ENCODE results near the gene IFNGR1.
"Not testable (repeated sequence)": the region's sequence is repeated elsewhere in the genome, so short reads cannot be mapped to it uniquely, and the experiment has no call there.

Gene IFNGR1

DNA sequence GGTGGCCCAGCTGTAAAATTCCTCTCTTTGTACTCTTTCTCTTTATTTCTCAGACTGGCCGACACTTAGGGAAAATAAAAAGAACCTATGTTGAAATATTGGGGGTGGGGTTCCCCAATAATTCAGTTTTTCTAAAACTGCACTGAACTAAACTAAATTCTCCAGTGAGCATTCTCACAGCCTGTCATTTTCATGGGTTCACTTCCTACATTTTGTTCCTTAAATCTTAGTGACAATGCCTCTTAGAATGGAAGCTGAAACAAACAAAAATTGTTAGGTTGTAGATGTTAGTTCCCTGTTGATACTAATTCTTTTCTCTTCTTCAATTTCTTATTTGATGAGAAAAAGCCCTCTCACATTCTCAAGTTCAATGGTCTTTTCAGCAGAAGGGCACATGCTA lies 35.8 kb upstream of the IFNGR1 start:
- H3K27ac ChIP-seq: no peak overlapping the region
- no peaks in the 10 kb centered on the region for H3K9me3 ChIP-seq (ENCODE audit: severe bottlenecking)
- no peaks in the 10 kb centered on the region for H3K27me3 ChIP-seq (ENCODE audit: insufficient read depth, low read depth, severe bottlenecking)
- no peak for DNase-seq
- TF ChIP-seq, protein P1, sequence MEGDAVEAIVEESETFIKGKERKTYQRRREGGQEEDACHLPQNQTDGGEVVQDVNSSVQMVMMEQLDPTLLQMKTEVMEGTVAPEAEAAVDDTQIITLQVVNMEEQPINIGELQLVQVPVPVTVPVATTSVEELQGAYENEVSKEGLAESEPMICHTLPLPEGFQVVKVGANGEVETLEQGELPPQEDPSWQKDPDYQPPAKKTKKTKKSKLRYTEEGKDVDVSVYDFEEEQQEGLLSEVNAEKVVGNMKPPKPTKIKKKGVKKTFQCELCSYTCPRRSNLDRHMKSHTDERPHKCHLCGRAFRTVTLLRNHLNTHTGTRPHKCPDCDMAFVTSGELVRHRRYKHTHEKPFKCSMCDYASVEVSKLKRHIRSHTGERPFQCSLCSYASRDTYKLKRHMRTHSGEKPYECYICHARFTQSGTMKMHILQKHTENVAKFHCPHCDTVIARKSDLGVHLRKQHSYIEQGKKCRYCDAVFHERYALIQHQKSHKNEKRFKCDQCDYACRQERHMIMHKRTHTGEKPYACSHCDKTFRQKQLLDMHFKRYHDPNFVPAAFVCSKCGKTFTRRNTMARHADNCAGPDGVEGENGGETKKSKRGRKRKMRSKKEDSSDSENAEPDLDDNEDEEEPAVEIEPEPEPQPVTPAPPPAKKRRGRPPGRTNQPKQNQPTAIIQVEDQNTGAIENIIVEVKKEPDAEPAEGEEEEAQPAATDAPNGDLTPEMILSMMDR (IDR thresholded peaks at IDR 0.05; ENCODE audit: low read depth, low read length): no peak
- no peak overlapping the region for H3K4me3 ChIP-seq (ENCODE audit: low read depth, low read length)
- no peaks in the 10 kb centered on the region for H3K36me3 ChIP-seq

DNA sequence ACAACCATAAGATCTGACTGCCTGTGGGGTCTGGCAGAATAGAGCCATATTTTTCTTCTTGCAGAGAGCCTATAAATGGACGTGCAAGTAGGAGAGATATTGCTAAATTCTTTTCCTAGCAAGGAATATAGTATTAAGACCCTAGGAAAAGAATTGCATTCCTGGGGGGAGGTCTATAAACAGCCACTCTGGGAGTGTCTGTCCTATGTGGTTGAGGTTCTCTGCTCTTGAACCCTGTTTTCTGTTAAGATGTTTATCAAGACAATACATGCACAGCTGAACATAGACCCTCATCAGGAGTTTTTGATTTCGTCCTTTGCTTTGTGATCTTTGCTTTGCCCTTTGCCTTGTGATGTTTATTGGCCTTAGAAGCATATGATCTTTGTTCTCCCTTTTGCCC lies 35.2 kb upstream of the IFNGR1 start:
- DNase-seq; H3K9me3 ChIP-seq (ENCODE audit: severe bottlenecking); H3K4me3 ChIP-seq (ENCODE audit: low read depth, low read length); H3K36me3 ChIP-seq; H3K27ac ChIP-seq; H3K27me3 ChIP-seq (ENCODE audit: insufficient read depth, low read depth, severe bottlenecking): not testable (repeated sequence)

DNA sequence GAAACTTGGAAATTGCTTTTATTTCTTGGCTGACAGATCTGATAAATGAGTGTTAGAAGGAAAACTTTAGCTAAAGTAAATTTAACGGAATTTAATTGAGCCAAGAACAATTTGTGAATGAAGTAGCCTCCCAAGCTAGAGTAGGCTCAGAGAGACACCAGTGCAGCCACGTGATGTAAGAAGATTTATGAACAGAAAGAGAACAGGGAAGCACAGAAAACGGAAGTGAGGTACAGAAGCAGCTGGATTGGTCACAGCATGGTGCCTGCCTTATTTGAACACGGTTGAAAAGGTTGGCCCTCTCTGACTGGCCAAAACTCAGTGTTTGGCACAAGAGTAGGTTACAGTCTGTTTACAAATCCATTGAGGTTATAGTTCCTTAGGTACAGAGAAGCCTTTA lies 29.5 kb upstream of the IFNGR1 start:
- no peak overlapping the region for H3K4me3 ChIP-seq (ENCODE audit: low read depth, low read length)
- H3K9me3 ChIP-seq (ENCODE audit: severe bottlenecking): no peaks in the 10 kb centered on the region
- TF ChIP-seq, protein P1 (IDR thresholded peaks at IDR 0.05; ENCODE audit: low read depth, low read length): no peak
- H3K36me3 ChIP-seq: no peaks in the 10 kb centered on the region
- no peak overlapping the region for H3K27ac ChIP-seq
- DNase-seq: no peak
- H3K27me3 ChIP-seq (ENCODE audit: insufficient read depth, low read depth, severe bottlenecking): no peaks in the 10 kb centered on the region

DNA sequence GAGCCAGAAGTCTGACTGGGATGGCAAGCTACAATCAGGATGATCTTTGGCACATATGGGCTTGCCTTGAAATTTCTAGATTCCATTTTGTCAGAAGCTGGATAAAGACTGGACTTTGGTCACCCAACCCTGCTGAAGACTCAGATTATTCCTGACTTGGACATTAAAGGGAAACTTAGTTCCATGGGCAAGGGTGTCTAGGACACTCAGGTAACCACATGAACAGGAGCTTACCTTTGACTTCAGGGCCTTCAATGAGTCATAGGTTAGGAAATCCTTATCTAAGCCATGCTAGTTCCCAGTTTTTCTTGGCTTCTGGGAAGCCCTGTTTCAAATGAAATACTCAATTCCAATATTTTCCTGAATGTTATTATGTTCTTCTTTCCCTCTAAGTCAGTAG lies 28.5 kb upstream of the IFNGR1 start:
- no peak for DNase-seq
- H3K4me3 ChIP-seq (ENCODE audit: low read depth, low read length): no peak overlapping the region
- TF ChIP-seq, protein P1 (IDR thresholded peaks at IDR 0.05; ENCODE audit: low read depth, low read length): no peak
- H3K36me3 ChIP-seq: no peaks in the 10 kb centered on the region
- no peaks in the 10 kb centered on the region for H3K27me3 ChIP-seq (ENCODE audit: insufficient read depth, low read depth, severe bottlenecking)
- no peak overlapping the region for H3K27ac ChIP-seq
- no peaks in the 10 kb centered on the region for H3K9me3 ChIP-seq (ENCODE audit: severe bottlenecking)

DNA sequence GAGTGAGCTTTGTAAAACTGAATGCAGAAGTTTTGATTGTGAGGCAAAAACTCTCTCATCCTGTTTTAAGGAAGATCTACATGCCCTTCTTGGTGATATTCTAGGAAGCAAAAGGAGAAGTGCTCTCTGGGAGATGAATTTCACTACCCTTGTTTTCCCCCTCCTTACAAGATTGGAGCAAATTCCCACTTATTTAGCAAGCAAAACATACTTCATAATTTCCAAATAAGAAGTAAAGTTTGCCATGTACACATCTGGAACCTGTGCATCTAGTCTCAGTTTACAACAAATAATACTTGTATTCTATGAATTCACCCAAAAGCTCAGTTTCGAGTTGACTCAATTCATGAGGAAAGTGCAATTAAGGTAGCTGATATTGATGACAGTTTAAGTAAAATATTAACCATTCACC lies 27.6 kb upstream of the IFNGR1 start:
- DNase-seq: no peak
- H3K27me3 ChIP-seq (ENCODE audit: insufficient read depth, low read depth, severe bottlenecking): no peaks in the 10 kb centered on the region
- H3K36me3 ChIP-seq: no peaks in the 10 kb centered on the region
- no peaks in the 10 kb centered on the region for H3K9me3 ChIP-seq (ENCODE audit: severe bottlenecking)
- no peak overlapping the region for H3K4me3 ChIP-seq (ENCODE audit: low read depth, low read length)
- TF ChIP-seq, protein P1 (IDR thresholded peaks at IDR 0.05; ENCODE audit: low read depth, low read length): no peak
- no peak overlapping the region for H3K27ac ChIP-seq

DNA sequence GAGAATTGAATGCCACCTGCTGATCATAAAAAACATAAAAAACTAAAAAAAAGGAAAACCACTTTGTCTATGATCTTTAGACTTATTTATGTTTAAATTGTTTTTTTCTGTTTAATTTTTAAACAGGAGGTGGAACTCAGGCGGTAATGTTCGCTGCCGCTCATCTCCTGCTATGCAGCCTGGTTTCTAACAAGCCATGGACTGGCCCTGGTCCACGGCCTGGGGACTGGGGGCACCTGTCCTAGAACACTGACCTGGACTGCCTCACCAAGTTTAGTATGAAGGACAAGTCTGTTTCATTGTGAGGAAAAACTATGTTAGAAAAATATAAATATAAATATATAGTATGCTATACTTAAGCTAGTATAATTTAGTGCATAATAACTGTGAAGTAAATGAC lies 27.0 kb upstream of the IFNGR1 start:
- TF ChIP-seq, protein P1 (IDR thresholded peaks at IDR 0.05; ENCODE audit: low read depth, low read length): no peak

More for the DNA sequence above, 27.0 kb upstream of the IFNGR1 start:
- no peak overlapping the region for H3K27ac ChIP-seq
- H3K27me3 ChIP-seq (ENCODE audit: insufficient read depth, low read depth, severe bottlenecking): no peaks in the 10 kb centered on the region
- H3K4me3 ChIP-seq (ENCODE audit: low read depth, low read length): no peak overlapping the region
- DNase-seq: no peak
- H3K36me3 ChIP-seq: no peaks in the 10 kb centered on the region
- H3K9me3 ChIP-seq (ENCODE audit: severe bottlenecking): no peaks in the 10 kb centered on the region
